ENCODE results near the gene SETBP1. TPM values are rescaled to one million over a fixed set of nuclear protein-coding genes. Genes with fewer than 3 reads are reported as not detected.

Gene SETBP1
- total RNA-seq, 4 donors from 2014 or later, result 16.2 to 33.6 (median 24.4) TPM

DNA sequence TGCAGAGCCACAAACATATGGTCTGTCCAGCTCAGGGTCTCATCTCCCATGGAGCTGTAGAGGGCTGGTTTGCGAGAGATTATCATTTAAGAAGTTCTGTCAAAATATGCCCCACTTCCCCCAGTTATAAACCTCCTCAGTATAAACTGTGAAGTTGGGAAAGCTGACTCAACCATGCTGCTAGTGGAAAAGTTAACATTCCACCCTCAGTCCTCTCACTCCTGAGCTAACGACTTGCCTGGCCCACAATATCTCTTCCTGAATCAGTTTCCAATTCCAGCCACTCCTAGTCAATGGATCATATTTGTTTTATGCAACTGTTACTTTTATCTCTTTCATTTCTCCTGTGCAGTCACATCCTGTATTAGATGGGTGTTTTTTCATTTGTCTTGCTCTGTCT lies 326.2 kb downstream of the SETBP1 start:
- H3K36me3 ChIP-seq, result no peaks in the 10 kb centered on the region
- H3K4me3 ChIP-seq, result no peak overlapping the region
- intact Hi-C loops (cut with DNase I; ENCODE audit: low total_unique reads) (no loop called here), in situ Hi-C loops (cut with MboI; ENCODE audit: low pct_ligation_motif_present in 1 of 4, low pct_unique_long_range_greater_than_20kb in 1 of 4, low sequenced_read_pairs in 3 of 4) (no loop called here)
- peaks cover 0 to 3% (median 1%) of the 10 kb centered on the region in 4 donors for H3K4me1 ChIP-seq
- no peaks in the 10 kb centered on the region for H3K27me3 ChIP-seq
- WGBS, 2 donors (ENCODE audit: low coverage in 1 of 2), result 73 to 76% methylated on average over 2 of the region's 2 CpGs
- TF ChIP-seq POLR2A (IDR thresholded peaks at IDR 0.05) (no peak), EP300 (IDR thresholded peaks at IDR 0.05; ENCODE audit: low read depth) (no peak), POLR2AphosphoS5 (IDR thresholded peaks at IDR 0.05) (no peak)
- TF ChIP-seq, protein P1, sequence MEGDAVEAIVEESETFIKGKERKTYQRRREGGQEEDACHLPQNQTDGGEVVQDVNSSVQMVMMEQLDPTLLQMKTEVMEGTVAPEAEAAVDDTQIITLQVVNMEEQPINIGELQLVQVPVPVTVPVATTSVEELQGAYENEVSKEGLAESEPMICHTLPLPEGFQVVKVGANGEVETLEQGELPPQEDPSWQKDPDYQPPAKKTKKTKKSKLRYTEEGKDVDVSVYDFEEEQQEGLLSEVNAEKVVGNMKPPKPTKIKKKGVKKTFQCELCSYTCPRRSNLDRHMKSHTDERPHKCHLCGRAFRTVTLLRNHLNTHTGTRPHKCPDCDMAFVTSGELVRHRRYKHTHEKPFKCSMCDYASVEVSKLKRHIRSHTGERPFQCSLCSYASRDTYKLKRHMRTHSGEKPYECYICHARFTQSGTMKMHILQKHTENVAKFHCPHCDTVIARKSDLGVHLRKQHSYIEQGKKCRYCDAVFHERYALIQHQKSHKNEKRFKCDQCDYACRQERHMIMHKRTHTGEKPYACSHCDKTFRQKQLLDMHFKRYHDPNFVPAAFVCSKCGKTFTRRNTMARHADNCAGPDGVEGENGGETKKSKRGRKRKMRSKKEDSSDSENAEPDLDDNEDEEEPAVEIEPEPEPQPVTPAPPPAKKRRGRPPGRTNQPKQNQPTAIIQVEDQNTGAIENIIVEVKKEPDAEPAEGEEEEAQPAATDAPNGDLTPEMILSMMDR (IDR thresholded peaks at IDR 0.05), result no peak
- no peaks in the 10 kb centered on the region for H3K9me3 ChIP-seq
- H3K27ac ChIP-seq, result no peak overlapping the region
- DNase-seq, result no peak

DNA sequence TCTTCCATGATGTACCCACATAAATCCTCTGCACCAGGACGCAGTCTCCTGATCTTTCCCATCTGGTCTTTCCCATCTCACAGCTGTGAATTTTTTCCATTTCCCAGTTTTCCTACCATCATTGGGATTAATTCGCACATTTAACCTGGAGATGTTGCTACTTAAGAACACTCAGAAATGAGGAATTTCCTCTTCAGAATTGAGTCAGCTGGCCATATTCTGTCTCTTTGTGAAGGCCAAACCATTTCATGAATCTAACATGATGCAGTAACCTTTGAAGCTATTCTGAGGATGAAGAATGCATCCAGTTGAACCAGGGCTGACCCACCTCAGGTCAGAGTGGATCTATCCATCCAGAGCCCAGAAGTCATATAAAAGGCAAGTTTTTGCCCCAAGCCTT lies 326.8 kb downstream of the SETBP1 start:
- Histone ChIP-seq H3K36me3 (no peaks in the 10 kb centered on the region), H3K27ac (no peak overlapping the region), H3K4me1 (peaks cover 0 to 2% (median under 1%) of the 10 kb centered on the region in 4 donors), H3K4me3 (no peak overlapping the region), H3K9me3 (no peaks in the 10 kb centered on the region), H3K27me3 (no peaks in the 10 kb centered on the region)
- in situ Hi-C loops (cut with MboI; ENCODE audit: low pct_ligation_motif_present in 1 of 4, low pct_unique_long_range_greater_than_20kb in 1 of 4, low sequenced_read_pairs in 3 of 4), result no loop called here
- DNase-seq, result no peak
- 92 to 100% methylated on average over 2 of the region's 2 CpGs for WGBS, 2 donors (ENCODE audit: low coverage in 1 of 2)
- intact Hi-C loops (cut with DNase I; ENCODE audit: low total_unique reads), result no loop called here
- no peak for TF ChIP-seq EP300 (IDR thresholded peaks at IDR 0.05; ENCODE audit: low read depth)
- no peak for TF ChIP-seq POLR2A (IDR thresholded peaks at IDR 0.05)
- no peak for TF ChIP-seq POLR2AphosphoS5 (IDR thresholded peaks at IDR 0.05)
- TF ChIP-seq, protein P1 (IDR thresholded peaks at IDR 0.05), result no peak

DNA sequence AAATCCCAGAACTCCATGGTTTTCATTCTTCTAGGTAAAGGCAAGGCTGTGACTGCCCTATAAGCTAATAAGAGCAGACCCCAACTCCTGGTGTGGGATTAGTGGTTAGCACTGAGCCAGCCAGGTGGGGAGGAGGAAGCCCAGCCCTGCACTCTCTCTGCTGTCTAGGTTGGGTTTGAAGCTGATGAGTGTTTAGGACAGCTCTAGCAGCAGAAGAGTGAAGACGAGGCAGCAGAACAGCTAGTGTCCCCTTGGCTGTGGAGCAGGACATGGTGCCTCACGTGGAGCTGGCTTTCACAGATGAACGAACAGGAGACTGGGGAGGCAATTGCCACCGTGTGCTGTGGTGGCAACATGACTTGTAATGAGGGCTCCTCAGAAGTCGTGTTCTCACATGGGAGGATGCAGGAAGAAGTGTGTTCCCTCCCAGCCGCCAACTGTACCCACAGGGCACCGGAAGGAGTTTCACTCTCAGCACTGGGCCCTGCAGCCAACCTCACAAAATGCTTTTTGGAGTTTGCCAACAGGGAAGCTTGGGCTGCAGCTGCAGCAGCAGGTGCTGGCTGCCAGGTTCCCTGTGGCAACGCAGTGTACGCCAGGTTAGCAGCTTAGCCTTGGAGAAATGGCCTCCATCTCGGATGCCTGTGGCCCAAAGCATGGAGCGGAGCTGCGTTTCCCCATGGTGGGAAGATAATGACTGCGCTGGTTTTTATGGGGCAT lies 328.2 kb downstream of the SETBP1 start:
- Histone ChIP-seq H3K36me3 (no peaks in the 10 kb centered on the region), H3K27me3 (no peaks in the 10 kb centered on the region), H3K4me3 (no peak overlapping the region), H3K4me1 (peaks cover 0 to 7% (median 0%) of the 10 kb centered on the region in 4 donors), H3K27ac (no peak overlapping the region), H3K9me3 (no peaks in the 10 kb centered on the region)
- DNase-seq, result no peak
- intact Hi-C loops (cut with DNase I; ENCODE audit: low total_unique reads), result no loop called here
- TF ChIP-seq POLR2A (IDR thresholded peaks at IDR 0.05), result no peak
- no peak for TF ChIP-seq EP300 (IDR thresholded peaks at IDR 0.05; ENCODE audit: low read depth)
- no peak for TF ChIP-seq POLR2AphosphoS5 (IDR thresholded peaks at IDR 0.05)
- TF ChIP-seq, protein P1 (IDR thresholded peaks at IDR 0.05), result no peak
- in situ Hi-C loops (cut with MboI; ENCODE audit: low pct_ligation_motif_present in 1 of 4, low pct_unique_long_range_greater_than_20kb in 1 of 4, low sequenced_read_pairs in 3 of 4), result no loop called here
- 73% methylated on average over 13 of the region's 13 CpGs; no CpG with 5 or more reads in 1 of the 2 donors for WGBS, 2 donors (ENCODE audit: low coverage in 1 of 2)

DNA sequence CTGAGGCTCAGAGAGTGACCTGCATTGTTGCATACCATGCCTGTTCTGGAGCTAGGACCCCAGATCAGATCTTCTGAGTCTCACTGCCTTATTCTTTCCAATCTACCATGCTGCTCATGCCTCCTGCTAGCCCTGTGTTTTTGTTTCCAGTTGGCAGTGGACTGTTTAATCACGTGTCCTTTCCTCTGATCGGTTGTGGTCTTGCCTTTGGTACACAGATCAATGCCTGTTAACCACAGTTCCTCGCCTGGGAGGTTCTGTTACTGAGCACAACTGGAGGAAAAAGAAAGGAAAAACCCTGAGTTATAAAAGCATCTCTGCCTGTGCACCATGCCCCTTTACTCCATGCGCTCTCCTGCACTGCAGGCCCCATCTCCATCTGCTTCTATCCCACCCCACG lies 329.1 kb downstream of the SETBP1 start:
- H3K4me3 ChIP-seq, result no peak overlapping the region
- no peaks in the 10 kb centered on the region for H3K36me3 ChIP-seq
- H3K4me1 ChIP-seq, result peaks cover 0 to 14% (median 2%) of the 10 kb centered on the region in 4 donors
- DNase-seq, result no peak
- no peaks in the 10 kb centered on the region for H3K27me3 ChIP-seq
- H3K9me3 ChIP-seq, result no peaks in the 10 kb centered on the region
- no peak for TF ChIP-seq POLR2A (IDR thresholded peaks at IDR 0.05)
- no peak for TF ChIP-seq POLR2AphosphoS5 (IDR thresholded peaks at IDR 0.05)
- TF ChIP-seq EP300 (IDR thresholded peaks at IDR 0.05; ENCODE audit: low read depth), result no peak
- TF ChIP-seq, protein P1 (IDR thresholded peaks at IDR 0.05), result no peak
- WGBS, 2 donors (ENCODE audit: low coverage in 1 of 2), result 83 to 87% methylated on average over 2 to 5 of the region's 5 CpGs
- H3K27ac ChIP-seq, result no peak overlapping the region
- intact Hi-C loops (cut with DNase I; ENCODE audit: low total_unique reads), result loop anchor here (2.0 kb wide), 1 partner anchor 51 kb away; no protein-coding TSS in a partner anchor
- in situ Hi-C loops (cut with MboI; ENCODE audit: low pct_ligation_motif_present in 1 of 4, low pct_unique_long_range_greater_than_20kb in 1 of 4, low sequenced_read_pairs in 3 of 4), result no loop called here
